NCI-H1105 treated with DMSO at 0.1 percent for 48 hours (cell line): ENCODE data around the gene RHBDL2.
A peak's percentile ranks its signal among the peaks of the same experiment; 100 is the strongest.
"Not testable (repeated sequence)": the region's sequence is repeated elsewhere in the genome, so short reads cannot be mapped to it uniquely, and the experiment has no call there.

Experiments used
- DNase-seq: peaks from one replicate; lab custom pipeline; 2025; lab: John Stamatoyannopoulos, UW

RHBDL2 gene, protein sequence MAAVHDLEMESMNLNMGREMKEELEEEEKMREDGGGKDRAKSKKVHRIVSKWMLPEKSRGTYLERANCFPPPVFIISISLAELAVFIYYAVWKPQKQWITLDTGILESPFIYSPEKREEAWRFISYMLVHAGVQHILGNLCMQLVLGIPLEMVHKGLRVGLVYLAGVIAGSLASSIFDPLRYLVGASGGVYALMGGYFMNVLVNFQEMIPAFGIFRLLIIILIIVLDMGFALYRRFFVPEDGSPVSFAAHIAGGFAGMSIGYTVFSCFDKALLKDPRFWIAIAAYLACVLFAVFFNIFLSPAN

DNA sequence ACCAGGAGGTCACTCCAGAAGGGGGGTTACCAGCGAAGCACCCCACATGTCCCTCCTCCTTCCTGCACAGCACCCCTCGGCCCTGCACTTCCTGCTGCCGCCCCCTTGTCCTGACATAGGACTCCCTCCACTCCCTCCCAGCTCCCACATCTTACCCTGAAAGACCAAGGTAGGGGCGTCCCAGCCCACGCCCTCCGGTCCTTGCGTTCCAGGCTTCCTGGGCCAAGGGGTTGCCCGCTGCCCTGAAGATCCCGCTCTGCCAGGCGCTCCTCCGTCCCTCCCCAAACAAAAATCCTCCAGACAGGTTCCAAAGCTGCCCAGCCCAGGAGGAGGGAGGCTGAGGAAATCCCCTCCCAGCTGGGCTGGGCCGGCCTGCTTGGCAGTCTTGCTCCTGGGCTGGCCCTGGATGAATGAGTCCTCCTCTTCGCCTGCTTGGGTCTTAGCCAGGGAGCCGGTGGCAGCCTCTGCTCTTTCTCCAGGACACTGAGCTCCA, at the start of gene RHBDL2:
TSS of gene RHBDL2 (minus strand) at position 304 of the 493 bp plus-strand sequence. CDS start 22,618 bp downstream, outside the sequence.
- DNase-seq, result no peak

DNA sequence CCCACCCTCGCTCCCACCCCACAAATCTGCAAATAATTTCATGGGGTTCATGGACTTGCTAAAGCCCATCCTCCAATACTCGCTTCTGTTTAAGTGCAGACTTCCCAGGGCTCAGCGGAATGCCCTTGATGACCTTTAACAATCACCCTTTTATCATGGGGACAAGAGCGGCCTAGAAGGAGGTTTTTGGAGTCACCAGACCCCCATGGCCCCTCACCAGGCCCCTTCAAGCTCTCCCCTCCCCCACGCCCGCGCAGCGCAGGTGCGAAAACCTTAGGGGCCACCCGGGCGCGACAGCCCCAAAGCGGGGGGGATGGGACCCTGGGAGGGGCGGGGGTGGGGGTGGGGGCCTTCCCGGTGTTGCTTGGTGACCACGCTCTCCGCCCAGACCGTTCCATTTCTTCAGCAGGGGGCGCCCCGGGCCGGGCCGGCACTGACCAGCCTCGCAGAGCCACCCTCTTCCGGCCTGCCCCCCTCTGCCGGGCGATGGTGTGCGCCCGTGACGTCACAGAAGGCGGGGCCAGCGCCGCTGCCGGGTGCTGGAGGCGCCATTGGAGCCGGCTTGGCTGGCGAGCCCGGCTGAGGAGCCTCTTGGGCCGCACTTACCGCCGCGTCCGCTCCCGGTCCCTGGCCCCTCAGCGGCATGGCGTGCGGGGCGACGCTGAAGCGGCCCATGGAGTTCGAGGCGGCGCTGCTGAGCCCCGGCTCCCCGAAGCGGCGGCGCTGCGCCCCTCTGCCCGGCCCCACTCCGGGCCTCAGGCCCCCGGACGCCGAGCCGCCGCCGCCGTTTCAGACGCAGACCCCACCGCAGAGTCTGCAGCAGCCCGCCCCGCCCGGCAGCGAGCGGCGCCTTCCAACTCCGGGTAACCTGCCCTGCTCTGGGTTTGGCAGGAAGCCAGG, 49.4 kb upstream of the RHBDL2 start, which contains the start of gene AKIRIN1:
TSS of gene AKIRIN1 (plus strand) at position 539 of the 900 bp plus-strand sequence. CDS start at position 644, 105 bp downstream.
- peak; percentile 94 for DNase-seq

DNA sequence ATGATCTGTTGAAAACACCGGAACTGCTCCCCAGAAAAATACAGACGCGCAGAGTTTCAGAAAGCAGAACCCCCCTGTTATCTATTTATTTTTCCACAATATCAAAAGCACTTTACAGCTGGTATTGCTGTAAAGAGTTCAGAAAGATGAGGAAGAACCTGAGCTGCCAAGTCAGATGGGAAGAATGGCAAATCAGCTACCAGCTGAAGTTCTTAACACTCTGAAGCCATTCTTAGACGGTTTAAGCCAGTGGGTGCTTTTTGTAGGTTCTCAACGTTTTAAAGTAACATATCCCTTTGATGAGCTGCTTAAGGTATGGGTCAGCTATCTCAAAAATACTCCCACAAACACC, 48.7 kb upstream of the RHBDL2 start:
- DNase-seq, result no peak

DNA sequence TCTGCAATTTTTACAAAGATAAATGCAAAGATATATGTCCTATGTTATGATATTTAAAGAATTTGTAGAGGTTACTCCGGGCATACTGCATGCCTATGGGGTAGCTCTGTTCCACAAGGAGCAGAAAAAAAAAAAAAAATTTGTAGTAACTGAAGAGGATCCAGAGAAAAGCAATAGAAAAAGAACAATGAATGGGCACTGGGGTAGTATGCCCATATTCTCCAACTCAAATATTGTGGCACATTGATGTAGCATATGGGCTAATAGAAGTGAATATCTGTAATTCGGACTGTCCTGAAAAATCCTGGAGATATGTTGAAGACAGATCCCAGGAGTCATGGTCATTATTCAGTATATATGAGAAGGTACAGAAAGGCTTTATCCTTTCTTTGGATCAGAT, 48.3 kb upstream of the RHBDL2 start:
- no peak for DNase-seq

DNA sequence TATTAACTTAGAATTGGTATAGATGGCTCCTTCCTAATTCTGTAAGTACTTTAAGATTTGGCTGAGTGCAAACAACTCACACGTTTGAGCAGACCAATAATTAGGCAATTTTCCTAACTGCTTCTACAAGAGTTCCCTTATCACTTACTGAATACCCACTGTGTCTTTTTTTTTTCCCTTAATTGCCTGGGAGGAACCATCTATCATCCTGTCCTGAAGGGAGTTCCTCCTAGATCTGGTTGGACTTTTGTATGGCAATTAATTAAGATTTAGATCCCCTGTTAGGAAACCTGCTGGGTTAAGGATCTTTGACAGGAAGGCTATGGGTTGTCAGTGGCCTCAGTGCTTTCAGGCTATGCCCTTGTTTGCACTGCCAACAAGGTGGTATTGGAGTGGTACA, 37.8 kb upstream of the RHBDL2 start:
- not testable (repeated sequence) for DNase-seq

DNA sequence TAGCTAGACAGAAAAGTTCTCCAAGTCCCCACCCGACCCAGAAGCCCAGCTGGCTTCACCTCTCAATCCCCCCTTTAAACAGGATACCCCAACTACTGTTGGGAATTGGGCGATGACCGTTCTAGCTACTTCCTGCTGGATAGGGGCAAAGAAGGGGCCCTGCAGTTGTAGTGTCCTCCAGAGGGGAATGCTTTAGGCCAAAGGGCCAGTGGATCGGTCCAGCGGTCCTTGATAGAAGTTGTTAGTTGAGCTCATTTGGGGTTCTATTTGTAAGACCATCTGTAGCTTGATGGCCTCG, 36.6 kb upstream of the RHBDL2 start:
- DNase-seq, result not testable (repeated sequence)

DNA sequence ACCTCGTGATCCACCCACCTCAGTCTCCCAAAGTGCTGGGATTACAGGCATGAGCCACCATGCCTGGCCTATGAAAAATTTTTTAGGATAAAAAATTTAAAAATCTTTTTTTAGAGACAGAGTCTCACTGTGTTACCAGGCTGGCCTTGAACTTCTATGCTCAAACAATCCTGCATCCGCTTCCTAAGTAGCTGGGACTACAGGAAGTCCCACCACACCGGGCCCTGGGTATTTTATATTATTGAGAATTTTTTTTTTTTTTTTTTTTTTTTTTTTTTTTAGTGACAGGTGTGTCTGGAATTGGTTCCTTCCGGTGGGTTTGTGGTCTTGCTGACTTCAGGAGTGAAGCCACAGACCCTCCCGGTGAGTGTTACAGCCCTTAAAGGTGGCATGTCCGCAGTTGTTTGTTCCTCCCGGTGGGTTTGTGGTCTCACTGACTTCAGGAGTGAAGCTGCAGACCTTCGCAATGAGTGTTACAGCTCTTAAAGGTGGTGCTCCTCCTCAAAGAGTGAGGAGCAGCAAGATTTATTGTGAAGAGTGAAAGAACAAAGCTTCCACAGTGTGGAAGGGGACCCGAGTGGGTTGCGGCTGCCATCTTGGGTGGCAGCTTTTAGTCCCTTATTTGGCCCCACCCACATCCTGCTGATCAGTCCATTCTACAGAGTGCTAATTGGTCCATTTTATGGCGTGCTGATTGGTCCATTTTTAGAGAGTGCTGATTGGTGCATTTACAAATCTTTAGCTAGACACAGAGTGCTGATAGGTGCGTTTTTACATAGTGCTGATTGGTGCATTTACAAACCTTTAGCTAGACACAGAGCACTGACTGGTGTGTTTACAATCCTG, 36.0 kb upstream of the RHBDL2 start:
- not testable (repeated sequence) for DNase-seq

DNA sequence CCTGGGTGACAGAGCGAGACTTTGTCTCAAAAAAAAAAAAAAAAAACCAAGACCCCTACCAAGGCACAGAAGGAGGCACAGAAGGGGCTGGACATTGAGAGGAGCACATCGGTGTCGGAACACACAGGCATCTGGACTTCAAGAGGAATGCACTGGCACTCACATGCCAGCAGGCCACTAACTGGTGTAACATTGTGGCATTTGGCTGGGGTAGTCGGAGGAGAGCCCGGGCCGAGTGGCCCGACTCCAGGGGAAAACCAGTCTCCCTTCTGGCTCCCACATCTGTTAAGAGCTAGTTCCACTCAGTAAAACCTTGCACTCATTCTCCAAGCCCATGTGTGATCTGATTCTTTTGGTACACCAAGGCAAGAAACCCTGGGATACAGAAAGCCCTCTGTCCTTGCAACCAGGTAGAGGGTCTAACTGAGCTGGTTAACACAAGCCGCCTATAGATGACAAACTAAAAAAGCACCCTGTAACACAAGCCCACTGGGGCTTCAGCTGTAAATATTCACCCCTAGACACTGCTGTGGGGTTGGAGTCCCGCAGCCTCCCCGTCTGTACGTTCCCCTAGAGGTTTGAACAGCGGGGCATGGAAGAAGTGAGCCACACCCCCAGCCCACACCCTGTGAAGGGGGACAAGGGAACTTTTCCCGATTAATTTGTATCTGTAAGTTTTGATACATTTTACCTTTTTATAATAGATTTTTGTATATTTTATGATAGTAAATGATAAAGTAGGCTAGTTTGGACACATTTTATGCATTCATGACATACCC, 32.2 kb upstream of the RHBDL2 start:
- no peak for DNase-seq

DNA sequence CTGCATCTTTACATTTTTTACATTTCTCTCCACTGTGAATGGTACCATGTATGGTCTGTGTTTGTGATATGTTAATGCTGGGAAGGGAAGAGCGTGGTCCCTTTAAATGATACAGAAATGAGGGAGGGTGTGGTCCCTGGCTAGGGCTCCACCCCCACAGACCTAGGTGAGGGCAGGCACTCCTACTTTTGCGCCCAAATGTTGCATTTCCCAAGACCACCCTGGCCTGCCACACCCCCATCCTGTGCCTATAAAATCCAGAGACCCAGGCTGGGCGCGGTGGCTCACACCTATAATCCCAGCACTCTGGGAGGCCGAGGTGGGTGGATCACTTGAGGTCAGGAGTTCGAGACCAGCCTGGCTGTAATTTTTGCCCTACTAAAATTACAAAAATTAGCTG, 31.5 kb upstream of the RHBDL2 start:
- DNase-seq, result not testable (repeated sequence)

DNA sequence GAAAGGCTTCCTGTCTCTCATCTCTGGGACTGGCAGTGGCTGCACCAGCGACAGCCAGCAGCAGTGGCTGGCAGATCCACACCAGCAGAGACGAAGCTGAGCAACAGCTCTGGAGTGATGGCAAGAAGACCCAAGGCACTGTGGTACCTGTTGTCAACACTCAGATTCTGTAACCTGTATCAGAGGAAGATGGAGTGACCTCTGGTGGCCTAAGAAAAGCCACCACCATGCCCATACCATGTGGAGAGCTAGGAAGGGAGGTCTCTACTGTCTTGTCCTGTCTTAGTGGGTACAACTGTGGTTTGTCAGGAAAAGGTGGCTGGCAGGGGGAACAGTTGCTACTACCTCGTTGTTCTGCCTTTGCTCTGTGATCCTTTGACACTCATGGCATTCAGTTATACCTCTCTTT, 22.5 kb upstream of the RHBDL2 start:
- DNase-seq, result no peak

DNA sequence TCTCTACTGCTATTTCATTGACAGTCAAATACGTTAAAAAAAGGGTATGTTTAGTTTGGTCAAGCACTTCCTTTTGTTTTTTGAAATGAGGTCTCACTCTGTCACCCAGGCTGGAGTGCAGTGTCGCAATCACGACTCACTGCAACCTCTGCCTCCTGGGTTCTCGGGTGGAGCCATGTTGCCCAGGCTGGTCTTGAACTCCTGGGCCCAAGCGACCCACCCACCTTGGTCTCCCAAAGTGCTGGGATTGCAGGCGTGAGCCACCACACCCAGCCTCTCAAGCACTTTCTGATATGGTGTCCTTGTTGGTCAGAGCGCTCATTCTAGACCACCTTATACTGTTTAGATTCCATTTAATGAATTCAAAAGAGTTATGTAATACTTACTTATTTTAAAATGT, 20.9 kb upstream of the RHBDL2 start:
- no peak for DNase-seq

DNA sequence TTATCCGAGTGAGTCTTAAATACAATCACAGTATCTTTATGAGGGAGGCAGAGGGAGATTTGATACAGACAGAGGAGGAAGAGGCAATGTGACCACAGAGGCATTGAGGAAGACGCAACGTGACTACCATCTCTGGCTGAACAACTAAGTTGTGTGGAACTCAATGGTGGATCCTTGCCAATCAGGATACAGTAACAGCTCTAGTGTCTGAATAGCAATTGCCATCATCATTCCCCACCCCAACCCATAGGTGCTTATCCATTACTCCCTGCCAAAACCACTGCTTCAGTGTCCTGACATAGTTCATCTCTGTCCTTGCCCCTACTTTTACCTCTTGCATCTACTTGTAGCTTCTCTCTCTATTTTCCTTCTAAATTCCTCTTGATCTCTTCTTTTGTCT, 20.5 kb upstream of the RHBDL2 start:
- DNase-seq, result no peak

DNA sequence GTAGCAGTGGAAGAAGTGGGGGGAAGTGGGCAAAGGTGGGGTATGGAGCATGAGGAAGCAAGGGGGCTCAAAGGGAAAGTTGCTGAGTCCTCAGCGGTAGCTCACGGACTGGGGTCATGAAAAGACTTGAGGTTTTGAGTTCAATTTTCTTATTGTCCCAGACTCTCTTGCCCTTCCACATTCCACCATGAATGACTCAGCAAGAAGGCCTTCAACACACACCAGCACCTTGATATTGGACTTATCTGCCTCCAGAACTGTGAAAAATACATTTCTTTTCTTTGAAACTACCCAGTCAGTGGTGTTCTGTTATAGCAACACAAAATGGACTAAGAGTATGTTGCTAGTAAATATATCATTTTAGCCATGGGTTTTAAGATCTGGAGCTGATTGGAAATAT, 17.3 kb upstream of the RHBDL2 start:
- DNase-seq, result no peak

DNA sequence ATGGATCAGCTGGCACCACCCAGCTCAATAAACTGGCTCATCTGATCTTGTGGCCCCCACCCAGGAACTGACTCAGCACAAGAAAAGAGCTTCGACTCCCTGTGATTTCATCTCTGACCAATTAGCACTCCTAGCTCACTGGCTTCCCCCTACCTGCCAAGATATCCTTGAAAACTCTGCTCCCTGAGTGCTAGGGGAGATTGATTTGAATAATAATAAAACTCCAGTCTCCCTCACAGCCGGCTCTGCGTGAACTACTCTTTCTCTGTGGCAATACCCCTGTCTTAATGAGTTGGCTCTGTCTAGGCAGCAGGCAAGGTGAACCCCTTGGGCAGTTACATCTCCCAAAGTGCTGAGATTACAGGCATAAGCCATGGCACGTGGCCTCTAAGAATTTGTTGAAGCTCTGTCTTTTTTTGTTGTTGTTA, 11.8 kb upstream of the RHBDL2 start:
- DNase-seq, result no peak

DNA sequence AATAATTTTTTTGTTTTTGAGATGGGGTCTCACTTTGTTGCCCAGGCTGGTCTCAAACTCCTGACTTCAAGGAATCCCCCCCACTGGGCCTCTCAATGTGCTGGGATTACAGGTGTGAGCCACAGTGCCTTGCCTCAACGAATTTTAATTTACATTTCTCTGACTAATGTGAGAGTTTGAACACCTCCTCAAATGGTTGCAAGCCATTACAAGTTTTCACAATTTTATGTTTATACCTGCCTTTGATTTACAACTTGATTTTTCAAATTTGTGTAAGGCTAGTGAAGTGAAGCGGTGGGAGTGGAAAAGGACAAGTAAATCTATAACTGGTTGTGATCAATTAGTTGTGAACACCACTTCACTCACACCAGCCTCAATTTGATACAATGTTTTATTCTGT, 8.9 kb upstream of the RHBDL2 start:
- DNase-seq, result no peak

DNA sequence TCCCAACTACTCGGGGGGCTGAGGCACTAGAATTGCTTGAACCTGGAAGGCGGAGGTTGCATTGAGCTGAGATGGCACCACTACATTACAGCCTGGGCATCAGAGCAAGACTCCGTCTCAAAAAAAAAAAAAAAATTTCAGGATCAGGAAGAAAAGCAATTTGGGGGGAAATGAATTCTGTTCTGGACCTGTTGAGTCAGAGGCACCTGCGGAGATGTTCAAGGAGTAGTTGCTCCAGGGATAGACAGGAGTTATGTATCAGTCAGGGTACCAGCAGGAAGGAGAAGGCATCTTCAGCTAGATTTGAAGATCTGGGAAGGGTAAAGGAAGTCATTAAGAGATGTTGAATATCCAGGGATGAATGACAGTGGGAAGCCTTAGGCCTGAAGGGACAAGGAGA, 2.9 kb upstream of the RHBDL2 start:
- DNase-seq, result no peak

DNA sequence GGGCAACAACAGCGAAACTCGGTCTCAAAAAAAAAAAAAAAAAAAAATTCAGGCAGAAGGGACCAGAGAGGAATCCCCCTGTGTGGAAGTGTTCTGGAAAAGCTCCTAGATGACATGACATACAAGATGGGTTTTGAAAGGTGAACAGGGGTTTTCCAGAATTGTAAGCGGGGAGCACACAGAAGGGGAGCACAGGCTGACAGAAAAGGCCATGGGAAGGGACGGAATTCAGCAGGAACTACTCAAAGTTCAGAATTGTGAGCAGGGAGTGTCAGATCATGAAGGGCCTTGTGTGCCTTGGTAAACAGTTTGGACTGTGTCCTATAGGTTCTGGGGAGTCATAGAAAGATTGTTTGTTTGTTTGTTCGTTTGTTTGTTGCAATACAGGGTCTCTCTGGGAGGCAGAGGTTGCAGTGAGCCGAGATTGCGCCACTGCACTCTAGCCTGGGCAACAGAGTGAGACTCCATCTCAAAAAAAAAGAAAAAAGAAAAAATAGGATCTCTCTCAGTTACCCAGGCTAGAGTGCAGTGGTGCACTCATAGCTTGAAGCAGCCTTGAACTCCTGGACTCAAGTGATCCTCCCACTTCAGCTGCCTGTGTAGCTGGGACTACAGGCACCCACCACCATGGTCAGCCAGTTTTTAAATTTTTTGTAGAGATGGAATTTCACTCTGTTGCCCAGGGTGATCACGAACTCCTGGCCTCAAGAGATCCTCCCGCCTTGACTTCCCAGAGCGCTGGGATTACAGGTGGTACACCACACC, 1.2 kb upstream of the RHBDL2 start:
- no peak for DNase-seq

DNA sequence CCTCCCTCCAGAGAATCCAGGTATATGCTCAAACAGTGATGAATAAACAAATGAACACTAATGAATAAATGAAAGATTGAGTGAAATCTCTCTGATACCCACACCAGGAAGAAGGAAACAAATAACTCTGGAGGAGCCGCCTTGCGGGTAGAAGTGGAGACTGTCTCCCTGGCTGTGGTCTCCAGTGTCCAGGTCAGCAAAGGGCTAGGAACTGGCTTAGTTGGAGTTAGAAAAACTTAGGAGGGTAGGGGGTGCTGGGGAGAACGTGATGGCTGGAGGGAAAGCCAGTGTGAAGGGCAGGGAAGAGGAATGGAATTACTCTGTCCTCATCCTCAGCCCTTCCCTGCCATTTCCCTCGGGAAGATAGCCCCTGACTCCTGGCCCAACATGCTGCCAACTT, 537 bp downstream of the RHBDL2 start:
- DNase-seq, result no peak

DNA sequence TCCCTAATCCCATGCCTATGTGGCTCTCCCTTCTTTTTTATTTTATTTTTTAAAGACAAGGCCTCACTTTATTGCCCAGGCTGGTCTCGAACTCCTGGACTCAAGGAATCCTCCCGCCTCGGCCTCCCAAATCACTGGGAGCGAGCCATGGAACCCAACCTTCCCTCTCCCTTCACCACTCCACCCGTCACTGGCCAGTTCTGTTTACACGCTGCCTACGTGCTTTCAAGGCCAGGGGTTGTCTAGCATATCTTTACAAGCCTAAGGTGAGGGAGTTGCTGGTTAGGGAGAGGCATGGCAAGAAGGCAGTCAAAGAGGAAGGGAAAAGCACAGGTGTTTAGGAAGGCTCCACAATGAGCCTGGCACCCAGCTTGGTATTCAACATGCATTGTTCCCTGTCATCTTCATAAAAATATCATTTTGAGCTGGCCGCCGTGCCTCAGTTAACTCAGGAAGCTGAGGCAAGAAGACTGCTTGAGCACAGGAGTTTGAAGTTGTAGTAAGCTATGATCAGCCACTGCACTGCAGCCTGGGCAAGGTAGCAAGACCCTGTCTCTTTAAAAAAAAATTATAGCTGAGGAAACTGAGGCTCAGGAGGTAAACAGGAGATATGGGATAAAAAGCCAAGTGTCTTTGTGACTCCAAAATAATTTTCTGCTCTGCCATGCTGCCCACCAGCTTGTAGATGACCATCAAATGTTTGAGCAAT, 1.1 kb downstream of the RHBDL2 start:
- no peak for DNase-seq

DNA sequence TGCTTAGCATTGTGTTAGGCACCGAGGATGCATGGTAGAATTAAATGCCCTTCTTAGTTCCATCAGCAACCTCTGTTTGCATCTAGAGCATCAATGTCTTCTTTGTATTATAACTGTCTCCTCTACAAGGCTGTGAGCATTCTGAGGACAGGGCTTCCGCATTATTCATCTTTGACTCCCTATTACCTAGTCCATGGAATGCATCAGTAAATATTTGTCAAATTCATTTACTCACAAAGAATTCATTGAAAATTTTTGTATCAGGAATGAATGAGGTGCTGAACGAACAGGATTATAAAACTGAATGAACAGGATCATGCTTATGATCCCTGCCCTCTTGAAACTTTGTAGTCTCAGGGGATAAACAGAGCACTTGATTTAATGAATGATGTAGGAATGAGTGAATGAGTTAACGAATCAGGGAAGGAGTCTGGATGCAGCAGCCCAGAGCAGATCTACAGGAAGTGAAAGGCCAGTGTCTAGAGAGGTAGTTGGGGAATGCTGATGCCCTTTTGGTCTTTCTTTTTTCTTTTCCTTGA, 2.8 kb downstream of the RHBDL2 start:
- DNase-seq, result no peak
